ENCODE data around the gene CYB561. TPM values are rescaled to one million over a fixed set of nuclear protein-coding genes. Genes with fewer than 3 reads are reported as not detected.

Gene CYB561
- total RNA-seq: 9.0 TPM
- long read RNA-seq, transcript CYB561-213 (5 exons, 2,344 nt): minor isoform, 5 of 21 reads
- long read RNA-seq, transcript CYB561-201 (6 exons, 3,001 nt): major isoform, 9 of 21 reads
- long read RNA-seq, partial matches to known transcripts: 2 of 21 reads
- long read RNA-seq, other reads (novel, unspliced or antisense): 5 of 21 reads

DNA sequence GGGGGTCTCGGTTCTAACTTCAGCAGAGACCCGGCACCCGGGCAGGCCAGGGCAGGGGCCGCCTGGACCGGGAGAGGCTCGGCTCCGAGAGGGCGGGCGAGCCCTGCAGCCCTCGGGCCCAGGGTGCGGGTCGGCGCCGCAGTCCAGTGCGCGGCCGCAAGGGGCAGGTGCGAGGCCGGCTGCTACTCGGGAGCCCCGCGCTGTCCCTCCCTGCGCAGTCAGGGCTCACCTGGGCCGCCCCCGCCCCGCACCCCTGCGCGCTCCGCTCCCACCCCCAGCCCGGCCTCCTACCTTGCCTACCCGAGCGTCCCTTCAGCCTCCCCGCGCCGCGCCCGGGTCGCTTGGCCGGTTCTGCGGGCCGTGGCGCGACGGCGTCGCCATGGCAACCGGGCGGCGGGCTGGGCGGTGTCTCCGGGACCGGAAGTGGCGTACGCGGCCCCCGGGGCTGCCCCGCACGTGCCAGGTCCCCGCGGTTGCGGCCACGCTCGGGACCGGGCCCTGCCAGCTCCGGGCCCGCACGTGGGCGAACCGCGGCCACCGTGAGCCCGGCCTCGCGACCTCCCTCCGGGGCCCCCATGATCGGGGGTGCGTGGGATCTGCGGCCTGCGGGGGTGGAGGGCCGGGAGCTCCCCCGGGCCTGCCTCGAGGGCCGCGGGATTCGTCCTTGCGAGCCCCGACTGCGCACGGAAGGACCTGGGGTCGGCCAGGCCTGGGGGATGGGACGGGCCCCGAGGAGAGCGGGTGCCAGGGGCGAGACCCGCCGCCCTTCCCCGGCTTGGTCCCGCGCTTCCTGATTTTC is at the start of gene CYB561:
TSS of gene CYB561 (minus strand) at position 353 of the 799 bp plus-strand sequence. CDS start 8,759 bp downstream, outside the sequence.
- Histone ChIP-seq H3K27ac (replicated peaks) (peak within 1 kb of the TSS; percentile 88), H3K27me3 (ENCODE audit: low read depth) (no peaks in the 10 kb centered on the region), H3K9me3 (replicated peaks) (no peaks in the 10 kb centered on the region), H3K4me3 (peak within 1 kb of the TSS; percentile 83), H3K4me1 (peaks cover 72% of the 10 kb centered on the region), H3K36me3 (no peaks in the 10 kb centered on the region)
- intact Hi-C loops (cut with micrococcal nuclease): no loop called here
- DNase-seq: peak; percentile 75
- TF ChIP-seq, protein P1, sequence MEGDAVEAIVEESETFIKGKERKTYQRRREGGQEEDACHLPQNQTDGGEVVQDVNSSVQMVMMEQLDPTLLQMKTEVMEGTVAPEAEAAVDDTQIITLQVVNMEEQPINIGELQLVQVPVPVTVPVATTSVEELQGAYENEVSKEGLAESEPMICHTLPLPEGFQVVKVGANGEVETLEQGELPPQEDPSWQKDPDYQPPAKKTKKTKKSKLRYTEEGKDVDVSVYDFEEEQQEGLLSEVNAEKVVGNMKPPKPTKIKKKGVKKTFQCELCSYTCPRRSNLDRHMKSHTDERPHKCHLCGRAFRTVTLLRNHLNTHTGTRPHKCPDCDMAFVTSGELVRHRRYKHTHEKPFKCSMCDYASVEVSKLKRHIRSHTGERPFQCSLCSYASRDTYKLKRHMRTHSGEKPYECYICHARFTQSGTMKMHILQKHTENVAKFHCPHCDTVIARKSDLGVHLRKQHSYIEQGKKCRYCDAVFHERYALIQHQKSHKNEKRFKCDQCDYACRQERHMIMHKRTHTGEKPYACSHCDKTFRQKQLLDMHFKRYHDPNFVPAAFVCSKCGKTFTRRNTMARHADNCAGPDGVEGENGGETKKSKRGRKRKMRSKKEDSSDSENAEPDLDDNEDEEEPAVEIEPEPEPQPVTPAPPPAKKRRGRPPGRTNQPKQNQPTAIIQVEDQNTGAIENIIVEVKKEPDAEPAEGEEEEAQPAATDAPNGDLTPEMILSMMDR (IDR thresholded peaks at IDR 0.05; ENCODE audit: borderline replicate concordance): peak; percentile 71

- TF ChIP-seq, protein P1 (IDR thresholded peaks at IDR 0.05; ENCODE audit: borderline replicate concordance): no peak
- Histone ChIP-seq H3K36me3 (no peaks in the 10 kb centered on the region), H3K4me3 (no peak overlapping the region), H3K4me1 (no peaks in the 10 kb centered on the region), H3K27ac (replicated peaks) (no peak overlapping the region), H3K9me3 (replicated peaks) (no peaks in the 10 kb centered on the region), H3K27me3 (ENCODE audit: low read depth) (no peaks in the 10 kb centered on the region)
- intact Hi-C loops (cut with micrococcal nuclease): no loop called here
- DNase-seq: no peak
These were observed 49.4 kb upstream of the CYB561 start for GRCh38 chr17:63495491-63495890.

DNA sequence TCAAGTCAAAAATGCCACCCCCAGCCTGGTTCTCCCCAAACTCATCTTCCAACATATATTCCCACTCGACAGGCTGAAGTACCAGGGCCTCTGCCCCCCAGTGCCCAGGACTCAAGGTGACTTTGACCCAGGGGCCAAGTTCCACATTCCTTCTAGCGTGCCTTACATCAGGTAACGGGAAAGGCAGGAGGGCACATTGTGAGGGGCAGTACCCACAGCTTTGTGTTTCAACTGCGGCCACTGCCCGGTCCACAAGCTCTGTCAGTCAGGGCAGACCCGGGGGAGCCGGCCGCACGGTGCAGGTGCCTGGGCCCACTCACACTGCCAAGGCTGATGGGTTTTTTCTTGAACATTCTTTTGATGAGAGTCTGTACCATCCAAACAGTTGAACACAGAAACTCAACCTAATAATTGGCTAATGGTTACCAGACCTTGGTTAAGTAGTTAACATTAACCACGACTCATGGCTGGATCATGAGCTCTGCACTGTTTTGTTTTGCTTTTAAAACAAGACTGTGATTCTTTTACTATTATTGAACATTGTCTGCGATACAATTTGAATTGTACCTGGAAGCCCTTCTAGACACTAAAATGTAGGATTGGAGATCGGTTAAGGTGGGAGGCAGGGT is 48.3 kb upstream of the CYB561 start:
- intact Hi-C loops (cut with micrococcal nuclease): no loop called here
- TF ChIP-seq, protein P1 (IDR thresholded peaks at IDR 0.05; ENCODE audit: borderline replicate concordance): no peak
- H3K9me3 ChIP-seq (replicated peaks): no peaks in the 10 kb centered on the region
- no peak overlapping the region for H3K4me3 ChIP-seq
- DNase-seq: no peak
- no peaks in the 10 kb centered on the region for H3K4me1 ChIP-seq
- no peaks in the 10 kb centered on the region for H3K36me3 ChIP-seq
- H3K27me3 ChIP-seq (ENCODE audit: low read depth): no peaks in the 10 kb centered on the region
- H3K27ac ChIP-seq (replicated peaks): no peak overlapping the region

DNA sequence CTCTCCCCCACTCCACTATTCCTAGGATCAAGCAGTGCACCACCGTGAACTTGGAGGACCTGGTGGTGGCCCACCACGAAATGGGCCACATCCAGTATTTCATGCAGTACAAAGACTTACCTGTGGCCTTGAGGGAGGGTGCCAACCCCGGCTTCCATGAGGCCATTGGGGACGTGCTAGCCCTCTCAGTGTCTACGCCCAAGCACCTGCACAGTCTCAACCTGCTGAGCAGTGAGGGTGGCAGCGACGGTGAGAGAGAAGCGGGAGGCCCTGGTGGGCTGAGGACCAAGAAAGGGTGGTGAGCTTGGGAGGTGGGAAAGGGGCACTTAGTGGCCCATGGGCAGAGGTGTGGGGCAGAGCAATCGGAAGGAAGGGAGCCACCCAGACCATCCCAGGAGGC is 47.3 kb upstream of the CYB561 start:
- no peak overlapping the region for H3K4me3 ChIP-seq
- intact Hi-C loops (cut with micrococcal nuclease): no loop called here

GRCh38 chr17:63492940-63493339 is 46.8 kb upstream of the CYB561 start:
- TF ChIP-seq, protein P1 (IDR thresholded peaks at IDR 0.05; ENCODE audit: borderline replicate concordance): no peak
- no peaks in the 10 kb centered on the region for H3K9me3 ChIP-seq (replicated peaks)
- no peak overlapping the region for H3K4me3 ChIP-seq
- no peak overlapping the region for H3K27ac ChIP-seq (replicated peaks)
- no peaks in the 10 kb centered on the region for H3K4me1 ChIP-seq
- H3K36me3 ChIP-seq: no peaks in the 10 kb centered on the region
- intact Hi-C loops (cut with micrococcal nuclease): no loop called here
- DNase-seq: no peak
- peaks cover 7% of the 10 kb centered on the region for H3K27me3 ChIP-seq (ENCODE audit: low read depth)

More for the DNA sequence above, 47.3 kb upstream of the CYB561 start:
- no peak for DNase-seq
- TF ChIP-seq, protein P1 (IDR thresholded peaks at IDR 0.05; ENCODE audit: borderline replicate concordance): no peak
- Histone ChIP-seq H3K27ac (replicated peaks) (no peak overlapping the region), H3K27me3 (ENCODE audit: low read depth) (peaks cover 7% of the 10 kb centered on the region), H3K36me3 (no peaks in the 10 kb centered on the region), H3K9me3 (replicated peaks) (no peaks in the 10 kb centered on the region), H3K4me1 (no peaks in the 10 kb centered on the region)
